ENCODE measurements around the gene ABHD4. TPM values are rescaled to one million over a fixed set of nuclear protein-coding genes. Genes with fewer than 3 reads are reported as not detected.

ABHD4 gene
- total and polyA plus RNA-seq, 10 of the 15 experiments (the other 5 are each of a cell fraction or from before 2014, with no cell fraction given), result 5.4 to 28.7 (median 10.8) TPM

DNA sequence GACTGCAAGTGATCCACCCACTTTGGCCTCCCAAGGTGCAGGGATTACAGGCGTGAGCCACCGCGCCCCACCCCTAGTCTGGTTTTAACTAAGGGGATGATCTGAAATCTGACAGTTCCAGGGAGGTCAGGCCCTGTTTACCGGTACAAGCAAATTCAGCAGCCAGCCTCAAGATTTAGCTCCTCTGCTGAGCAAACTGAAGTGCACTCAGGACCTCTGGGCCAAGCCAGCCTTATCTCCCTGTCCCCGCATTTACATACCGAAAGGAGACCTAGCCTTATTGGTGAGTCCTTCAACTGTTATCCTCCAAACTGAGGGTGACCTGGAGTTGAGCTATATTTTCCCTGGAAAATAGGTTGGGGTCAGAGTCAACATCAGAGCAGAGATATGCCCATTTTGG is 835 bp upstream of the ABHD4 start:
- Histone ChIP-seq H3K4me1 (ENCODE audit: control insufficient read depth, insufficient read depth, low read length) (peaks cover 19% of the 10 kb centered on the region), H3K27me3 (replicated peaks in 1 of 2; ENCODE audit: control insufficient read depth in 2 of 2, insufficient read depth in 2 of 2, low read length in 1 of 2) (no peaks in the 10 kb centered on the region; a peak in 1 of 4 replicates), H3K36me3 (ENCODE audit: control insufficient read depth in 2 of 2, insufficient read depth in 2 of 2, low read length in 1 of 2) (peaks cover 0 to under 1% of the 10 kb centered on the region in 2 experiments; a peak in 2 of 4 replicates), H3K27ac (ENCODE audit: control insufficient read depth, insufficient read depth) (no peak overlapping the region), H3K79me2 (ENCODE audit: control insufficient read depth, insufficient read depth, low read length) (no peaks in the 10 kb centered on the region), H4K20me1 (ENCODE audit: control insufficient read depth, insufficient read depth) (no peaks in the 10 kb centered on the region), H3K4me2 (ENCODE audit: control insufficient read depth, insufficient read depth) (peak overlapping the region; percentile 98; the same call in 1 of the 2 replicates), H2AFZ (ENCODE audit: control insufficient read depth, low read depth, low read length) (peak overlapping the region; percentile 97), H3K9me3 (replicated peaks; ENCODE audit: control insufficient read depth, insufficient read depth, low read length) (no peaks in the 10 kb centered on the region), H3K4me3 (no peak overlapping the region), H3K9ac (ENCODE audit: control insufficient read depth, insufficient read depth, low read length) (no peak overlapping the region)
- no peak for DNase-seq (ENCODE audit: low read depth, low spot score)
- ChIA-PET CTCF (interaction anchor here (0.7 to 5.5 kb wide), 7 partner anchors 10 to 255 kb away, joined by 3 to 58 read pairs (median 3); partner anchors contain the start of gene DAD1), POLR2A (interaction anchor here (0.6 to 6.0 kb wide), 2 partner anchors 10 to 227 kb away, joined by 3 to 91 read pairs; partner anchors contain the start of gene DAD1), RAD21 (ENCODE audit: unreplicated experiment) (interaction anchor here (0.9 to 5.7 kb wide), 6 partner anchors 8 to 169 kb away, joined by 4 to 53 read pairs (median 18); partner anchors contain the start of gene DAD1), SMC1A (ENCODE audit: uncharacterized antibody, unreplicated experiment) (interaction anchor here (0.6 to 7.4 kb wide), 5 partner anchors 10 to 169 kb away, joined by 3 to 72 read pairs (median 3); partner anchors contain the start of genes DAD1 and OXA1L)
- no TSS peak for BruUV-seq (replicated peaks)
- intact Hi-C loops (cut with micrococcal nuclease; ENCODE audit: unreplicated experiment) (no loop called here), in situ Hi-C loops (cut with MboI) (no loop called here)
- TF ChIP-seq, protein P1, sequence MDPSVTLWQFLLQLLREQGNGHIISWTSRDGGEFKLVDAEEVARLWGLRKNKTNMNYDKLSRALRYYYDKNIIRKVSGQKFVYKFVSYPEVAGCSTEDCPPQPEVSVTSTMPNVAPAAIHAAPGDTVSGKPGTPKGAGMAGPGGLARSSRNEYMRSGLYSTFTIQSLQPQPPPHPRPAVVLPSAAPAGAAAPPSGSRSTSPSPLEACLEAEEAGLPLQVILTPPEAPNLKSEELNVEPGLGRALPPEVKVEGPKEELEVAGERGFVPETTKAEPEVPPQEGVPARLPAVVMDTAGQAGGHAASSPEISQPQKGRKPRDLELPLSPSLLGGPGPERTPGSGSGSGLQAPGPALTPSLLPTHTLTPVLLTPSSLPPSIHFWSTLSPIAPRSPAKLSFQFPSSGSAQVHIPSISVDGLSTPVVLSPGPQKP (IDR thresholded peaks at IDR 0.05; ENCODE audit: low read depth, low read length), result no peak
- 80% methylated on average over 6 of the region's 6 CpGs for WGBS (ENCODE audit: insufficient coverage, insufficient replicate concordance, low lambda C conversion rate, missing lambda C conversion rate)
- no peak for FAIRE-seq
- ATAC-seq, result no peak

DNA sequence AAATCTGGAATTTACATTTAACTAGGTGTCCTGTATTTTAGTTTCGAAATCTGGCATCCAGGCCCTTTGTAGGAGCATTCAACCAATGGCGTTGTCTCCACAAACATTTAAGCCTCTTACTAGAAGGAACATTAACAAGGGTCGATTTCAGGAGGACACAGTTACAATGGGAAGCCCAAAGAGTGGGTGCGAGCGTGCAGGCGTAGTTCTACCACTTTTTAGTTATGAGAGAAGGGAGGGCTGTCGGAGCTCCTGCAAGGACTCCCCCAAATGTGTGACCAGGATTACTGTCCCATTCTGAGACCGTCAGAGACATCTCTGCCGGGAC is 365 bp upstream of the ABHD4 start:
- no peak overlapping the region for H3K27ac ChIP-seq (ENCODE audit: control insufficient read depth, insufficient read depth)
- peak overlapping the region; percentile 97 for H2AFZ ChIP-seq (ENCODE audit: control insufficient read depth, low read depth, low read length)
- H4K20me1 ChIP-seq (ENCODE audit: control insufficient read depth, insufficient read depth), result no peaks in the 10 kb centered on the region
- RAD21 ChIA-PET (ENCODE audit: unreplicated experiment), result interaction anchor here (0.9 to 5.7 kb wide), 8 partner anchors 9 to 257 kb away, joined by 3 to 53 read pairs (median 8); partner anchors contain the start of gene DAD1
- peaks cover 0 to 2% of the 10 kb centered on the region in 2 experiments; a peak in 2 of 4 replicates for H3K36me3 ChIP-seq (ENCODE audit: control insufficient read depth in 2 of 2, insufficient read depth in 2 of 2, low read length in 1 of 2)
- TF ChIP-seq SUPT20H (IDR thresholded peaks at IDR 0.05; ENCODE audit: borderline replicate concordance, control insufficient read depth, low read depth, low read length), result no peak
- no peak for TF ChIP-seq JUND (IDR thresholded peaks at IDR 0.05; ENCODE audit: low read depth, low read length)
- no peak for TF ChIP-seq RB1 (IDR thresholded peaks at IDR 0.05; ENCODE audit: borderline replicate concordance)
- TF ChIP-seq NFYA (IDR thresholded peaks at IDR 0.05; ENCODE audit: borderline replicate concordance, low read depth, low read length), result no peak
- SMC1A ChIA-PET (ENCODE audit: uncharacterized antibody, unreplicated experiment), result interaction anchor here (0.6 to 7.4 kb wide), 4 partner anchors 10 to 168 kb away, joined by 3 to 72 read pairs (median 4); partner anchors contain the start of genes DAD1 and OXA1L
- H3K27me3 ChIP-seq (replicated peaks in 1 of 2; ENCODE audit: control insufficient read depth in 2 of 2, insufficient read depth in 2 of 2, low read length in 1 of 2), result no peaks in the 10 kb centered on the region; a peak in 1 of 4 replicates
- in situ Hi-C loops (cut with MboI), result no loop called here
- POLR2A ChIA-PET, result interaction anchor here (0.6 to 6.0 kb wide), 4 partner anchors 10 to 226 kb away, joined by 3 to 91 read pairs (median 3); partner anchors contain the start of genes DAD1 and OXA1L
- FAIRE-seq (no peak), ATAC-seq (peak; percentile 21), DNase-seq (ENCODE audit: low read depth, low spot score) (no peak)
- H3K9me3 ChIP-seq (replicated peaks; ENCODE audit: control insufficient read depth, insufficient read depth, low read length), result no peaks in the 10 kb centered on the region
- peak overlapping the region; percentile 98 for H3K4me2 ChIP-seq (ENCODE audit: control insufficient read depth, insufficient read depth)
- intact Hi-C loops (cut with micrococcal nuclease; ENCODE audit: unreplicated experiment), result no loop called here
- 6% methylated on average over 9 of the region's 9 CpGs for WGBS (ENCODE audit: insufficient coverage, insufficient replicate concordance, low lambda C conversion rate, missing lambda C conversion rate)
- H3K4me1 ChIP-seq (ENCODE audit: control insufficient read depth, insufficient read depth, low read length), result peaks cover 19% of the 10 kb centered on the region
- H3K9ac ChIP-seq (ENCODE audit: control insufficient read depth, insufficient read depth, low read length), result peak overlapping the region; percentile 77; the same call in 1 of the 2 replicates
- CTCF ChIA-PET, result interaction anchor here (0.7 to 5.5 kb wide), 9 partner anchors 10 to 255 kb away, joined by 3 to 58 read pairs (median 3); partner anchors contain the start of gene DAD1
- BruUV-seq (replicated peaks), result no TSS peak
- H3K4me3 ChIP-seq, result peak overlapping the region; percentile 94
- H3K79me2 ChIP-seq (ENCODE audit: control insufficient read depth, insufficient read depth, low read length), result no peaks in the 10 kb centered on the region
